ENCODE measurements around the gene COX4I1. TPM values are rescaled to one million over a fixed set of nuclear protein-coding genes. Genes with fewer than 3 reads are reported as not detected.

COX4I1 gene
- total and polyA plus RNA-seq, 4 experiments from 2014 or later: 490 to 1,127 (median 712) TPM

DNA sequence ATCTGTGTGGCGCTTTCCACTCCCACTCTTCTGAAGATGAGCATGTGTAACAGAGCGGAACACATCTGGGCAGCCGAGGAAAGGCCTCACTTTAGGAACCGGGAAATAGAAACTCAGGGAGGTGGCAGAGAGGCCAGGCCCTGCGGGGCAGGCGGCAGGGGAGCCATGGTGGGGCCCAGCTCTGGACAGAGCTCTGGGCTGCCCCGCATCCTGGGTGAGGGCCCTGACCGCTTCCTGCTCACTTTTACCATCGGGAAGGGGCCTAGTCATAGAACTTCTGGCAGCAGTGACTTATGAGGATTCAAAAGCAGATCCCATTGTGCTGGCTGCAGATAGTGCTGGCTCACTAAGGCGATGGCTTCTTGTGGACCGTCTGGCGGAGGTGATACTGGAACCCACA is 22.6 kb downstream of the COX4I1 start:
- POLR2A ChIA-PET (ENCODE audit: partially characterized antibody): interaction anchor here (1.5 kb wide), 1 partner anchor 165 kb away, joined by 6 read pairs; no protein-coding TSS in a partner anchor
- Histone ChIP-seq H3K36me3 (ENCODE audit: insufficient read depth, low read length) (no peaks in the 10 kb centered on the region), H3K27me3 (ENCODE audit: insufficient read depth, low read length) (no peaks in the 10 kb centered on the region), H3K4me3 (ENCODE audit: low read length in 2 of 2) (no peak overlapping the region), H3K9me3 (ENCODE audit: control insufficient read depth in 1 of 2, low read length in 2 of 2) (no peaks in the 10 kb centered on the region), H3K27ac (ENCODE audit: low read depth, low read length) (no peak overlapping the region), H3K4me1 (ENCODE audit: insufficient read depth, low read length) (peaks cover 8% of the 10 kb centered on the region)
- Mint-ChIP-seq H3K4me1 (peaks cover 0 to 4% (median under 1%) of the 10 kb centered on the region in 4 donors), H3K36me3 (no peaks in the 10 kb centered on the region), H3K27ac (no peak overlapping the region), H3K9me3 (no peaks in the 10 kb centered on the region), H3K27me3 (peaks cover 4 to 5% of the 10 kb centered on the region in 2 donors), H3K4me3 (no peak overlapping the region)
- no peak for DNase-seq
- CTCF ChIA-PET (ENCODE audit: partially characterized antibody): interaction anchor here (0.6 to 8.1 kb wide), 23 partner anchors 8 to 696 kb away, joined by 3 to 276 read pairs (median 5); no protein-coding TSS in a partner anchor
- intact Hi-C loops (cut with micrococcal nuclease): no loop called here

DNA sequence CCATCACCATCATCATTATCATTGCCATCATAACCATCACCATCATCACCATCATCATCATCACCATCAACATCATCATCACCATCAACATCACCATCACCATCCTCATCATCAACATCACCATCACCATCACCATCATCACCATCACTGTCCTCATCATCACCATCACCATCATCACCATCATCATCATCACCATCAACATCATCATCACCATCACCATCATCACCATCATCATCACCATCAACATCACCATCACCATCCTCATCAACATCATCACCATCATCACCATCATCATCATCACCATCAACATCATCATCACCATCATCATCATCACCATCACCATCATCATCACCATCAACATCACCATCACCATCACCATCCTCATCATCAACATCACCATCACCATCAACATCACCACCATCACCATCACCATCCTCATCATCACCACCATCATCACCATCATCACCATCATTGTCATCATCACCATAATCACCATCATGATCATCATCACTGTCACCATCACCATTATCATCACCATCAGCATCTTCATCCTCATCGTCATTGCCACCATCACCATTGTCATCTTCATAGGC is 23.9 kb downstream of the COX4I1 start:
- no peaks in the 10 kb centered on the region for H3K36me3 Mint-ChIP-seq
- H3K27ac Mint-ChIP-seq: no peak overlapping the region
- H3K9me3 Mint-ChIP-seq: no peaks in the 10 kb centered on the region
- peaks cover 0 to 4% (median under 1%) of the 10 kb centered on the region in 4 donors for H3K4me1 Mint-ChIP-seq
- H3K27ac ChIP-seq (ENCODE audit: low read depth, low read length): no peak overlapping the region
- H3K4me3 ChIP-seq (ENCODE audit: low read length in 2 of 2): no peak overlapping the region
- H3K9me3 ChIP-seq (ENCODE audit: control insufficient read depth in 1 of 2, low read length in 2 of 2): no peaks in the 10 kb centered on the region
- H3K4me3 Mint-ChIP-seq: no peak overlapping the region
- CTCF ChIA-PET (ENCODE audit: partially characterized antibody): interaction anchor here (0.6 to 8.1 kb wide), 3 partner anchors 167 to 226 kb away, joined by 3 to 276 read pairs (median 162); no protein-coding TSS in a partner anchor
- POLR2A ChIA-PET (ENCODE audit: partially characterized antibody): no interaction called here
- H3K27me3 Mint-ChIP-seq: peaks cover 4 to 5% of the 10 kb centered on the region in 2 donors
- DNase-seq: no peak
- H3K4me1 ChIP-seq (ENCODE audit: insufficient read depth, low read length): peaks cover 8% of the 10 kb centered on the region
- intact Hi-C loops (cut with micrococcal nuclease): no loop called here
- no peaks in the 10 kb centered on the region for H3K27me3 ChIP-seq (ENCODE audit: insufficient read depth, low read length)
- H3K36me3 ChIP-seq (ENCODE audit: insufficient read depth, low read length): no peaks in the 10 kb centered on the region

DNA sequence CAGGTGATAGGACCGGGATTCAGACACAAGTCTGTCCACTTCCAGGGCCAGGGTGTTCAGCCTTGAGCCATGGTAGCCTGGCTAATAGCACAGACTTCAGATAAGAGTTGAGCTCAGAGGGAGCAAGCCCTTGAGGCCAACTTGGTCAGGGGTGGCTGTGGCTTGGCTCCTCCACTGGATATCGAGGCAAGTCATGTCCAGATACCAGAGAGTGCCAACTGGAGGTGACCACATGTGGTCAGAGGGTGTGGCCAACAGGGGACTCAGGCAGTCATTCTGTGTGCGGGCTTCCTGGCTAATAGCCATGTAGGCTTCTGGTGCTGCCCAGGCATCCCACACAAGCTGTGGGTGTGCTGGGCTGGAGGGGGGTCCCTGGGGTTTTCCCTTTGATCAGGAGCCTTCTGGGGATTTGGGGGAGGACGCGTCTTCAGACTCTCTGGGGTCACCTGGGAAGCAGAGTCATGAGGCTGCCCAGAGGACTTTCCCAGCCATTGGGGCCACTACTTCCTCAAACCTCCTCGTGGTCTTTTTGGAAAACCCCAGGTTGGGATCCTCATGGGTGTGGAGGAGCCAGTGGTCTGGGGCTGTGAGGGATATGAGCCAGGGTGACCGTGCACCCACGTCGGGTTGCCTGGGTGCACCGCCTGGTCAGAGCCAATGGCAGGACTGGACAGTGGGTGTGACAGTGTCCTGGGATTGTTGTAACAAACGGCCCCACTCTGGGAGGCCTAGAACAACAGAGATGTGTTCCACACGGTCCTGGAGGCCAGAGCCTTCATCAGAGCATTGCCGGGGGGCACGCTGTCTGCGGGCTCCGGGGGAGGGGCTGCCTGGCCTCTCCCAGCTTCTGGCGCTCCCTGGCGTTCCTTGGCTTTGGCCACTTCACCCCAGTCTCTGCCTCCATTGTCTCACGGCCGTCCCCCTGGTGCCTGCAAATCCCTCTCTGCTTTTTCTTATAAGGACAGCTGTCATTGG is 25.0 kb downstream of the COX4I1 start:
- Mint-ChIP-seq H3K36me3 (no peaks in the 10 kb centered on the region), H3K4me3 (no peak overlapping the region), H3K27me3 (peaks cover 3 to 9% of the 10 kb centered on the region in 2 donors), H3K4me1 (peaks cover 0 to 9% (median 2%) of the 10 kb centered on the region in 4 donors), H3K27ac (no peak overlapping the region), H3K9me3 (peaks cover 0 to 2% (median 0%) of the 10 kb centered on the region in 8 donors)
- Histone ChIP-seq H3K9me3 (ENCODE audit: control insufficient read depth in 1 of 2, low read length in 2 of 2) (no peaks in the 10 kb centered on the region), H3K36me3 (ENCODE audit: insufficient read depth, low read length) (no peaks in the 10 kb centered on the region), H3K27ac (ENCODE audit: low read depth, low read length) (no peak overlapping the region), H3K27me3 (ENCODE audit: insufficient read depth, low read length) (no peaks in the 10 kb centered on the region), H3K4me1 (ENCODE audit: insufficient read depth, low read length) (peaks cover 8% of the 10 kb centered on the region), H3K4me3 (ENCODE audit: low read length in 2 of 2) (no peak overlapping the region)
- intact Hi-C loops (cut with micrococcal nuclease): no loop called here
- POLR2A ChIA-PET (ENCODE audit: partially characterized antibody): no interaction called here
- CTCF ChIA-PET (ENCODE audit: partially characterized antibody): interaction anchor here (7.5 to 8.1 kb wide), 2 partner anchors 166 to 188 kb away, joined by 162 to 276 read pairs; no protein-coding TSS in a partner anchor
- no peak for DNase-seq

DNA sequence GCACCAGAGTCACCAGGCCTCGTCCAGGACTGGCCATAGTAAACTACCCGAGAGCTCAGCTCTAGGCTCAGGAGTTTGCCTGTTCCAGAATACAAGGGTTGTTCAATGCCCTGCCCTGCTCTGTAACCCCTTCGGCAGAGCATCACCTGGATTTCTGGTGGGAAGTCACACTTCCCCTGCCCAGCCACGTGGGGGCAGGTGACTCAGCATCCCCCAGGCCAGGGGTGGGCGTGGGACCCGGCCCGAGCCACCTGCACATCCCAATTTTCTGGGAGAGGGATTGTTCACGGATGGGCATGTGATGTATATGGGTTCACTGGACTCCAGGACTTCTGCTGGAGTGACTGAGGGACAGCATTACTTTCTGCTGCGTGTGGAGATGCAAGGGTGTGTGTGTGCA is 25.8 kb downstream of the COX4I1 start:
- Histone ChIP-seq H3K9me3 (ENCODE audit: control insufficient read depth in 1 of 2, low read length in 2 of 2) (no peaks in the 10 kb centered on the region), H3K4me3 (ENCODE audit: low read length in 2 of 2) (no peak overlapping the region), H3K4me1 (ENCODE audit: insufficient read depth, low read length) (peaks cover 8% of the 10 kb centered on the region), H3K36me3 (ENCODE audit: insufficient read depth, low read length) (no peaks in the 10 kb centered on the region), H3K27ac (ENCODE audit: low read depth, low read length) (no peak overlapping the region), H3K27me3 (ENCODE audit: insufficient read depth, low read length) (no peaks in the 10 kb centered on the region)
- Mint-ChIP-seq H3K27ac (no peak overlapping the region), H3K4me3 (no peak overlapping the region), H3K27me3 (peaks cover 3 to 10% of the 10 kb centered on the region in 2 donors), H3K4me1 (peaks cover 0 to 12% (median 2%) of the 10 kb centered on the region in 4 donors), H3K9me3 (peaks cover 0 to 2% (median 0%) of the 10 kb centered on the region in 8 donors), H3K36me3 (no peaks in the 10 kb centered on the region)
- intact Hi-C loops (cut with micrococcal nuclease): no loop called here
- POLR2A ChIA-PET (ENCODE audit: partially characterized antibody): interaction anchor here (0.6 kb wide), 1 partner anchor 810 kb away, joined by 3 read pairs; no protein-coding TSS in a partner anchor
- CTCF ChIA-PET (ENCODE audit: partially characterized antibody): interaction anchor here (8.1 kb wide), 1 partner anchor 187 kb away, joined by 162 read pairs; no protein-coding TSS in a partner anchor
- DNase-seq: no peak

DNA sequence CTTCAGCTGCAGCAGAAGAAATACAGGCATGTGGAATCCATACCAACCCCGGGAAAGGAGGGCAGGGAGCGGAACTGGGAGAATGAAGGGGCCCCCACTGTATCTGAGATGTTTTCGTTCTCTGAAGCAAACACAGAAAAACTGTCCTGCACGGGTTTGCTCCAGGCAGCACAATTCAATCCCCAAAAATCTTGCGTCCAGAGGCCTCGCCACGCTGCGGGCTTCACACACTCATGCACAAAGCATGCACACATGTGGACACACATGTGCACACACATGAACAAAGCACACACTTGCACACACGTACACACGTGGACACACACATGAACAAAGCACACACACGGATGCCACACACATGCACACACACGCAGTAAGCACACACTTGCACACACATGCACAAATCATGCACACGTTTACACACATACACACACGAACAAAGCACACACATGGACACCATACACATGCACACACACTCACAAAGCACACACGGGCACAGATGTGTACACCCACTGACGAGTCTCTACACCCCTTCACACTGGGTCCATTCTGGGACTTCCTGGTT is 27.3 kb downstream of the COX4I1 start:
- peaks cover 14 to 20% of the 10 kb centered on the region in 2 donors for H3K27me3 Mint-ChIP-seq
- Histone ChIP-seq H3K4me3 (ENCODE audit: low read length in 2 of 2) (no peak overlapping the region), H3K27me3 (ENCODE audit: insufficient read depth, low read length) (peaks cover 11% of the 10 kb centered on the region), H3K36me3 (ENCODE audit: insufficient read depth, low read length) (no peaks in the 10 kb centered on the region), H3K4me1 (ENCODE audit: insufficient read depth, low read length) (no peaks in the 10 kb centered on the region), H3K27ac (ENCODE audit: low read depth, low read length) (no peak overlapping the region), H3K9me3 (ENCODE audit: control insufficient read depth in 1 of 2, low read length in 2 of 2) (no peaks in the 10 kb centered on the region)
- intact Hi-C loops (cut with micrococcal nuclease): no loop called here
- no peaks in the 10 kb centered on the region for H3K36me3 Mint-ChIP-seq
- CTCF ChIA-PET (ENCODE audit: partially characterized antibody): no interaction called here
- peaks cover 0 to 2% (median 0%) of the 10 kb centered on the region in 8 donors for H3K9me3 Mint-ChIP-seq
- no peak overlapping the region for H3K4me3 Mint-ChIP-seq
- H3K4me1 Mint-ChIP-seq: peaks cover 0 to 12% (median 2%) of the 10 kb centered on the region in 4 donors
- no peak overlapping the region for H3K27ac Mint-ChIP-seq
- POLR2A ChIA-PET (ENCODE audit: partially characterized antibody): no interaction called here
- DNase-seq: no peak

DNA sequence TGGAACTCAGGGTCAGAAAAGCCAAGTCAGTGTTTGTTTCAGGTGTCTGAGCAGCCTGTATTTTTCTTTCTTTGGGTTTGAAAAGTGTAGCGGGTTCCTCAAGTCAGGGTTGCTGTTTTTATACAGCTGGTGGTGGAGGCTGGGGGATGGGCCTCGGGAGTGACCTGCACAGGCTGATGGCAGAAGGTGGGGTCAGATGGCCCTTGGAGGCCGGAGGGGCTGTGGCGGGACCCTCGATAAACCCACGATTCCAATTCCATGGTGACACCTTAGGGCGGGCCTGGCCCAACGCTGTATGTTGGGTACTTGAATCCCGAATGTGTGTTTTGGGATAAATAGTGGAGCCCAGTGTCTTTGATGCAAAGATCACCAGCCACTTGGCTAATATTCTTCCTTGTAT is 28.7 kb downstream of the COX4I1 start:
- intact Hi-C loops (cut with micrococcal nuclease): no loop called here
- DNase-seq: no peak
- H3K4me1 Mint-ChIP-seq: peaks cover 0 to 12% (median 2%) of the 10 kb centered on the region in 4 donors
- peaks cover 23 to 29% of the 10 kb centered on the region in 2 donors for H3K27me3 Mint-ChIP-seq
- H3K9me3 ChIP-seq (ENCODE audit: control insufficient read depth in 1 of 2, low read length in 2 of 2): no peaks in the 10 kb centered on the region
- no peaks in the 10 kb centered on the region for H3K36me3 ChIP-seq (ENCODE audit: insufficient read depth, low read length)
- H3K4me3 Mint-ChIP-seq: no peak overlapping the region
- H3K9me3 Mint-ChIP-seq: peaks cover 0 to 2% (median 0%) of the 10 kb centered on the region in 8 donors
- no peak overlapping the region for H3K4me3 ChIP-seq (ENCODE audit: low read length in 2 of 2)
- no peak overlapping the region for H3K27ac ChIP-seq (ENCODE audit: low read depth, low read length)
- peaks cover 12% of the 10 kb centered on the region for H3K27me3 ChIP-seq (ENCODE audit: insufficient read depth, low read length)
- POLR2A ChIA-PET (ENCODE audit: partially characterized antibody): no interaction called here
- no peaks in the 10 kb centered on the region for H3K36me3 Mint-ChIP-seq
- no peak overlapping the region for H3K27ac Mint-ChIP-seq
- no peaks in the 10 kb centered on the region for H3K4me1 ChIP-seq (ENCODE audit: insufficient read depth, low read length)
- CTCF ChIA-PET (ENCODE audit: partially characterized antibody): interaction anchor here (1.1 kb wide), 1 partner anchor 158 kb away, joined by 3 read pairs; no protein-coding TSS in a partner anchor
